HepG2 (cell line): ENCODE data around the gene GALNT9. TPM values are rescaled to one million over a fixed set of nuclear protein-coding genes. Genes with fewer than 3 reads are reported as not detected.

ENCODE experiments used
- ATAC-seq: fragments of 200-7000 bp; cut with Tn5 transposase; 3 replicates; pipeline ENCODE4 v1.9.1; 2020; ENCODE audit warnings: mild to moderate bottlenecking, moderate library complexity
- BruUV-seq: library from RNA; stranded (reverse); fragments of 400-500 nt; replicated peaks from 2 replicates; lab custom pipeline; 2021; lab: Mats Ljungman, UMichigan
- CTCF ChIA-PET: fragments of 300-600 bp; formaldehyde crosslinking; extraction: SDS; loops from one replicate; lab custom pipeline; 2021; ENCODE audit warnings: low total read pairs, inconsistent platforms, low intra/inter-chr PET ratio; lab: Yijun Ruan, JAX
- POLR2A ChIA-PET: fragments of 350-600 bp; sonication (Branson Sonifier 250); formaldehyde crosslinking; loops from one replicate; lab custom pipeline; 2020; ENCODE audit warnings: antibody characterized with exemption, inconsistent platforms; lab: Yijun Ruan, JAX
- DNase-seq: peaks from one replicate; pipeline ENCODE4 v3.0.0-alpha.2; 2015; ENCODE audit warnings: low spot score
- FAIRE-seq: peaks from 3 replicates; lab custom pipeline; 2011; peaks lifted over from hg19 to GRCh38; lab: Jason Lieb, UNC
- H2AFZ ChIP-seq: one replicate; pipeline ENCODE4 v1.6.1; 2011; ENCODE audit warnings: low read length, inconsistent platforms
- H3K27ac ChIP-seq: fragments of 300-600 bp; 3 replicates; pipeline ENCODE4 v1.8.0; 2011; ENCODE audit warnings: mixed run types, mild to moderate bottlenecking, mixed read lengths, low read length, inconsistent platforms; ENCODE audit not compliant: insufficient read depth; ENCODE audit errors: extremely low read length
- H3K27me3 ChIP-seq, 2 experiments: fragments of 200-600 bp in 1 of 2; 2 replicates in 1 of 2; 3 replicates in 1 of 2; pipeline versions ENCODE4 v1.6.0 to v1.8.0; 2011; ENCODE audit warnings: low read length in 2 of 2, mild to moderate bottlenecking in 2 of 2, moderate library complexity in 2 of 2, inconsistent platforms in 1 of 2; ENCODE audit not compliant: insufficient read depth in 2 of 2, control insufficient read depth in 1 of 2
- H3K36me3 ChIP-seq, 2 experiments: fragments of 200-600 bp in 1 of 2; replicated peaks in 1 of 2; 2 replicates in 1 of 2; 3 replicates in 1 of 2; pipeline versions ENCODE4 v1.5.1 to v1.8.0; 2011; ENCODE audit warnings: low read length in 2 of 2, inconsistent platforms in 1 of 2; ENCODE audit not compliant: insufficient read depth in 2 of 2, control insufficient read depth in 1 of 2
- H3K4me1 ChIP-seq: 2 replicates; pipeline ENCODE4 v1.5.1; 2012; ENCODE audit warnings: low read length, inconsistent platforms; ENCODE audit not compliant: insufficient read depth
- H3K4me2 ChIP-seq: 2 replicates; pipeline ENCODE4 v1.6.0; 2011; ENCODE audit warnings: low read depth, low read length, inconsistent platforms
- H3K4me3 ChIP-seq, 3 experiments: fragments of 200-600 bp in 1 of 3; sonication (generic), shearing (Covaris generic) in 1 of 3; replicated peaks in 1 of 3; 2 replicates each; pipeline ENCODE4 v1.5.1; 2011 to 2016; ENCODE audit warnings: low read length in 3 of 3, inconsistent platforms in 2 of 3, low read depth in 2 of 3, mild to moderate bottlenecking in 2 of 3, control low read depth in 1 of 3, mixed read lengths in 1 of 3; ENCODE audit not compliant: insufficient read depth in 1 of 3
- H3K79me2 ChIP-seq: one replicate; pipeline ENCODE4 v1.6.1; 2011; ENCODE audit warnings: low read length, inconsistent platforms; ENCODE audit not compliant: insufficient read depth
- H3K9ac ChIP-seq: 2 replicates; pipeline ENCODE4 v1.6.0; 2011; ENCODE audit warnings: mild to moderate bottlenecking, low read depth, low read length, inconsistent platforms; ENCODE audit not compliant: insufficient read depth
- H3K9me3 ChIP-seq: 2 replicates; pipeline ENCODE4 v1.5.1; 2012; ENCODE audit warnings: mild to moderate bottlenecking, low read length
- H4K20me1 ChIP-seq: 2 replicates; pipeline ENCODE4 v1.6.0; 2011; ENCODE audit warnings: inconsistent platforms, mild to moderate bottlenecking, low read length, moderate library complexity; ENCODE audit not compliant: insufficient read depth
- AGO1 ChIP-seq: fragments of 200-400 bp; formaldehyde crosslinking; IDR thresholded peaks from 2 replicates; pipeline ENCODE4 v1.6.1; 2017; ENCODE audit warnings: mild to moderate bottlenecking, low read depth, low read length, moderate library complexity; ENCODE audit not compliant: poor library complexity, severe bottlenecking
- CBFB ChIP-seq: sonication (generic); formaldehyde crosslinking; IDR thresholded peaks from 2 replicates; pipeline ENCODE4 v1.4.0; 2020; ENCODE audit warnings: missing genetic modification reagents
- CCDC6 ChIP-seq: sonication (generic); formaldehyde crosslinking; IDR thresholded peaks from 2 replicates; pipeline ENCODE4 v1.8.1; 2022; ENCODE audit warnings: mild to moderate bottlenecking, missing genetic modification reagents, moderate library complexity
- CEBPZ ChIP-seq: IDR thresholded peaks from 2 replicates; pipeline ENCODE4 v1.6.1; 2012; ENCODE audit warnings: low read length, improper control_type of control experiment
- FOSL1 ChIP-seq: sonication (generic); formaldehyde crosslinking; IDR thresholded peaks from 2 replicates; pipeline ENCODE4 v1.9.0; 2021; ENCODE audit warnings: missing genetic modification reagents, borderline replicate concordance
- FOXM1 ChIP-seq: sonication (generic); formaldehyde crosslinking; IDR thresholded peaks from 2 replicates; pipeline ENCODE4 v1.5.0; 2020; ENCODE audit warnings: missing genetic modification reagents
- FOXO1 ChIP-seq: sonication (generic); formaldehyde crosslinking; IDR thresholded peaks from 2 replicates; pipeline ENCODE4 v1.4.0; 2020; ENCODE audit warnings: missing genetic modification reagents
- IKZF5 ChIP-seq: IDR thresholded peaks from 2 replicates; pipeline ENCODE4 v1.6.1; 2018; ENCODE audit warnings: missing genetic modification reagents, mild to moderate bottlenecking, missing compliant biosample characterization
- JARID2 ChIP-seq: sonication (generic); formaldehyde crosslinking; IDR thresholded peaks from 2 replicates; pipeline ENCODE4 v1.8.1; 2023; ENCODE audit warnings: missing genetic modification reagents, inconsistent platforms; ENCODE audit not compliant: insufficient replicate concordance
- SKI ChIP-seq: fragments of 450-650 bp; IDR thresholded peaks from one replicate; pipeline ENCODE4 v1.6.1; 2018; ENCODE audit warnings: mild to moderate bottlenecking; ENCODE audit not compliant: partially characterized antibody
- THAP8 ChIP-seq: sonication (generic); formaldehyde crosslinking; IDR thresholded peaks from 2 replicates; pipeline ENCODE4 v1.5.1; 2020; ENCODE audit warnings: missing genetic modification reagents, mild to moderate bottlenecking, borderline replicate concordance
- TSC22D2 ChIP-seq: sonication (generic); formaldehyde crosslinking; IDR thresholded peaks from 2 replicates; pipeline ENCODE4 v1.5.1; 2020; ENCODE audit warnings: missing genetic modification reagents, mild to moderate bottlenecking, borderline replicate concordance
- ZFP41 ChIP-seq: sonication (generic); formaldehyde crosslinking; IDR thresholded peaks from 2 replicates; pipeline ENCODE4 v1.4.0; 2020; ENCODE audit warnings: mild to moderate bottlenecking, missing genetic modification reagents, borderline replicate concordance
- ZFP62 ChIP-seq: sonication (generic); formaldehyde crosslinking; IDR thresholded peaks from 2 replicates; pipeline ENCODE4 v1.4.0; 2020; ENCODE audit warnings: missing genetic modification reagents
- ZNF17 ChIP-seq: sonication (generic); formaldehyde crosslinking; IDR thresholded peaks from 2 replicates; pipeline ENCODE4 v1.5.0; 2020; ENCODE audit warnings: mild to moderate bottlenecking, missing genetic modification reagents
- ZNF331 ChIP-seq: sonication (generic); formaldehyde crosslinking; IDR thresholded peaks from 2 replicates; pipeline ENCODE4 v1.4.0; 2020; ENCODE audit warnings: missing genetic modification reagents
- ZNF430 ChIP-seq: sonication (generic); formaldehyde crosslinking; IDR thresholded peaks from 2 replicates; pipeline ENCODE4 v1.9.0; 2021; ENCODE audit warnings: mild to moderate bottlenecking, missing genetic modification reagents
- ZNF547 ChIP-seq: sonication (generic); formaldehyde crosslinking; IDR thresholded peaks from 2 replicates; pipeline ENCODE4 v1.5.1; 2020; ENCODE audit warnings: mild to moderate bottlenecking, missing genetic modification reagents
- ZNF564 ChIP-seq: sonication (generic); formaldehyde crosslinking; IDR thresholded peaks from 2 replicates; pipeline ENCODE4 v1.8.1; 2023; ENCODE audit warnings: mild to moderate bottlenecking, missing genetic modification reagents
- ZNF75D ChIP-seq: sonication (generic); formaldehyde crosslinking; IDR thresholded peaks from 2 replicates; pipeline ENCODE4 v1.8.1; 2023; ENCODE audit warnings: missing genetic modification reagents, mild to moderate bottlenecking, borderline replicate concordance
- ZNF883 ChIP-seq: sonication (generic); formaldehyde crosslinking; IDR thresholded peaks from 2 replicates; pipeline ENCODE4 v1.5.1; 2020; ENCODE audit warnings: mild to moderate bottlenecking, missing genetic modification reagents; ENCODE audit errors: not compliant biosample characterization
- WGBS: methylation state at CpG from one replicate; pipeline ENCODE4 v1.1.6; 2017; ENCODE audit warnings: low lambda C conversion rate; 5-methylcytosine and 5-hydroxymethylcytosine counted together
- in situ Hi-C: cut with HindIII; loops from 2 replicates; pipeline ENCODE4 v1.10.0; 2017; ENCODE audit warnings: low pct_unique_long_range_greater_than_20kb; ENCODE audit not compliant: extremely low pct_ligation_motif_present
- intact Hi-C: fragments of 100-400 bp; cut with micrococcal nuclease; formaldehyde crosslinking; loops from one replicate; pipeline ENCODE4 v1.10.0; 2022; ENCODE audit not compliant: unreplicated experiment
- polyA plus RNA-seq, 8 experiments: library from polyadenylated mRNA; depleted of rRNA in 3 of 8; stranded (reverse) in 7 of 8; unstranded in 1 of 8; fragments of >200 nt; fragmentation: Illumina TruSeq in 4 of 8; extraction: Trizol in 4 of 8; gene quantifications; 2 replicates each; pipeline versions ENCODE4 v1.2.1 to v1.2.3, GENCODE V29; 2011 to 2016; ENCODE audit warnings: low read depth in 4 of 8, missing spikeins in 1 of 8, mixed read lengths in 1 of 8; ENCODE audit not compliant: insufficient read depth in 1 of 8
- total RNA-seq, 5 experiments: library from RNA; depleted of rRNA; stranded (reverse); fragments of >200 nt; fragmentation: Illumina TruSeq; extraction: Trizol; gene quantifications; 2 replicates each; pipeline ENCODE4 v1.2.3, GENCODE V29; 2016; ENCODE audit warnings: low read depth in 1 of 5

The GALNT9 gene
- total and polyA plus RNA-seq, 2 of the 13 experiments (the other 11 are each of a cell fraction or from before 2014, with no cell fraction given): 0.04 TPM; not detected in 1

GRCh38 chr12:132318135-132318534, 11.3 kb downstream of the GALNT9 start:
- 54% methylated on average over 7 of the region's 10 CpGs for WGBS
- H3K27me3 ChIP-seq: peaks cover 28 to 83% of the 10 kb centered on the region in 2 experiments; a peak in 4 of 5 replicates

GRCh38 chr12:132317233-132317938, 12.0 kb downstream of the GALNT9 start:
- Histone ChIP-seq H3K27ac (no peak overlapping the region), H4K20me1 (peaks cover 7% of the 10 kb centered on the region; the same call in 1 of the 2 replicates), H3K27me3 (peaks cover 26 to 75% of the 10 kb centered on the region in 2 experiments; a peak in 4 of 5 replicates), H3K79me2 (no peaks in the 10 kb centered on the region), H3K9ac (no peak overlapping the region), H3K36me3 (no peaks in the 10 kb centered on the region), H3K9me3 (no peaks in the 10 kb centered on the region), H3K4me1 (no peaks in the 10 kb centered on the region), H2AFZ (no peak overlapping the region), H3K4me2 (no peak overlapping the region), H3K4me3 (no peak overlapping the region)
- ATAC-seq (no peak), DNase-seq (no peak), FAIRE-seq (no peak)
- CTCF ChIA-PET: interaction anchor here (0.6 kb wide), 1 partner anchor 28 kb away, joined by 3 read pairs; no protein-coding TSS in a partner anchor
- BruUV-seq: no TSS peak
- 12% methylated on average over 15 of the region's 19 CpGs for WGBS
- intact Hi-C loops (no loop called here), in situ Hi-C loops (no loop called here)
- POLR2A ChIA-PET: no interaction called here
- no peak for TF ChIP-seq CEBPZ
- no peak for TF ChIP-seq IKZF5 (CRISPR knock-in tag)
- TF ChIP-seq THAP8 (CRISPR knock-in tag): no peak
- TF ChIP-seq ZNF547: no peak
- no peak for TF ChIP-seq TSC22D2 (CRISPR knock-in tag)
- TF ChIP-seq ZNF331 (CRISPR knock-in tag): no peak
- TF ChIP-seq SKI: no peak

More at GRCh38 chr12:132318135-132318534, 11.3 kb downstream of the GALNT9 start:
- Histone ChIP-seq H3K36me3 (no peaks in the 10 kb centered on the region), H3K4me2 (no peak overlapping the region), H4K20me1 (peaks cover 7% of the 10 kb centered on the region; the same call in 1 of the 2 replicates), H3K27ac (no peak overlapping the region), H3K4me3 (no peak overlapping the region), H3K4me1 (no peaks in the 10 kb centered on the region), H3K9me3 (no peaks in the 10 kb centered on the region), H3K9ac (no peak overlapping the region), H2AFZ (no peak overlapping the region), H3K79me2 (no peaks in the 10 kb centered on the region)
- no TSS peak for BruUV-seq
- no peak for DNase-seq
- ChIA-PET CTCF (no interaction called here), POLR2A (no interaction called here)
- intact Hi-C loops (no loop called here), in situ Hi-C loops (no loop called here)
- no peak for FAIRE-seq
- TF ChIP-seq FOXM1 (CRISPR knock-in tag) (no peak), ZNF430 (CRISPR knock-in tag) (no peak), JARID2 (no peak), ZNF564 (CRISPR knock-in tag) (no peak), ZNF75D (CRISPR knock-in tag) (no peak), ZFP62 (CRISPR knock-in tag) (no peak), AGO1 (no peak), ZNF17 (CRISPR knock-in tag) (no peak), CCDC6 (no peak), CBFB (CRISPR knock-in tag) (no peak), ZNF883 (CRISPR knock-in tag) (no peak), FOXO1 (CRISPR knock-in tag) (no peak), FOSL1 (no peak), ZFP41 (CRISPR knock-in tag) (no peak)
- ATAC-seq: no peak
